ENCODE results near the gene ATG4B. TPM values are rescaled to one million over a fixed set of nuclear protein-coding genes. Genes with fewer than 3 reads are reported as not detected.

ATG4B gene
- total and polyA plus RNA-seq, 2 of the 4 experiments (the other 2 are of a cell fraction), result 113 to 146 TPM

- no peak overlapping the region for H3K9ac ChIP-seq (ENCODE audit: low read depth, low read length)
- in situ Hi-C loops (cut with MboI; ENCODE audit: low sequenced_read_pairs), result no loop called here
Measured at GRCh38 chr2:241638940-241639339, 1.4 kb downstream of the ATG4B start.

More at GRCh38 chr2:241638940-241639339, 1.4 kb downstream of the ATG4B start:
- Histone ChIP-seq H4K91ac (ENCODE audit: insufficient read depth, low read depth, low read length) (no peak overlapping the region), H2AK9ac (replicated peaks; ENCODE audit: low read depth, low read length, poor library complexity) (no peak overlapping the region), H3K27me3 (ENCODE audit: control insufficient read depth, insufficient read depth, low read length) (no peaks in the 10 kb centered on the region), H3K23ac (ENCODE audit: low read depth, low read length) (peak overlapping the region; percentile 57; the same call in 1 of the 2 replicates), H3K4me3 (ENCODE audit: insufficient read depth, low read depth, low read length) (no peak overlapping the region), H2AK5ac (ENCODE audit: low read depth, low read length) (no peak overlapping the region), H2BK20ac (ENCODE audit: low read depth, low read length) (no peak overlapping the region), H2BK5ac (ENCODE audit: low read depth, low read length, poor library complexity, severe bottlenecking) (no peak overlapping the region), H3K9me3 (ENCODE audit: control insufficient read depth, insufficient read depth, low read length) (no peaks in the 10 kb centered on the region), H4K5ac (ENCODE audit: low read depth, low read length) (no peak overlapping the region), H2BK15ac (ENCODE audit: low read depth, low read length) (no peak overlapping the region), H3K4me1 (ENCODE audit: control insufficient read depth, insufficient read depth, low read length) (peaks cover 3% of the 10 kb centered on the region; the same call in 1 of the 2 replicates), H3K18ac (ENCODE audit: low read depth, low read length) (no peak overlapping the region), H3K56ac (ENCODE audit: extremely low read depth, insufficient read depth, low read length) (no peak overlapping the region), H4K8ac (ENCODE audit: low read depth in 2 of 2, low read length in 2 of 2) (no peak overlapping the region), H3K36me3 (ENCODE audit: control insufficient read depth, insufficient read depth, low read length) (peaks cover 8% of the 10 kb centered on the region; the same call in 1 of the 2 replicates), H3K27ac (ENCODE audit: insufficient read depth, low read length) (no peak overlapping the region), H2BK120ac (ENCODE audit: low read depth, low read length) (no peak overlapping the region), H4K20me1 (ENCODE audit: insufficient read depth, low read length) (peaks cover 65% of the 10 kb centered on the region), H3K14ac (replicated peaks; ENCODE audit: low read depth, low read length) (no peak overlapping the region), H3K4me2 (ENCODE audit: low read depth, low read length) (peak overlapping the region; percentile 33; the same call in 1 of the 2 replicates), H3K79me1 (ENCODE audit: low read depth in 1 of 2, low read length in 2 of 2) (peaks cover 32 to 71% of the 10 kb centered on the region in 2 experiments), H2AFZ (replicated peaks; ENCODE audit: low read length, poor library complexity) (no peak overlapping the region), H3K4ac (ENCODE audit: low read depth, low read length) (no peak overlapping the region), H3K9me1 (ENCODE audit: insufficient read depth, low read length) (peaks cover 11% of the 10 kb centered on the region)
- intact Hi-C loops (cut with micrococcal nuclease), result loop anchor here (5.0 kb wide), 2 partner anchors 132 to 282 kb away; partner anchors contain the start of genes FARP2 and STK25
- WGBS, 2 experiments (ENCODE audit: extremely low coverage in 2 of 2, insufficient read length in 1 of 2), result 100% methylated on average over 1 of the region's 14 CpGs; no CpG with 5 or more reads in 1 of the 2 experiments
- TF ChIP-seq MAZ (IDR thresholded peaks at IDR 0.05; ENCODE audit: borderline replicate concordance, low read depth, low read length), result no peak
- no peak for TF ChIP-seq USF2 (IDR thresholded peaks at IDR 0.05; ENCODE audit: low read depth, low read length)
- TF ChIP-seq POLR2A (IDR thresholded peaks at IDR 0.05; ENCODE audit: low read depth, low read length), result no peak
- no peak for TF ChIP-seq CTCF (conservative IDR thresholded peaks at IDR 0.05; ENCODE audit: low read depth, low read length)
- TF ChIP-seq MXI1 (IDR thresholded peaks at IDR 0.05; ENCODE audit: borderline replicate concordance, low read depth, low read length), result no peak
- no peak for TF ChIP-seq FOS (IDR thresholded peaks at IDR 0.05; ENCODE audit: low read depth, low read length)
- no peak for TF ChIP-seq MAFK (IDR thresholded peaks at IDR 0.05; ENCODE audit: low read depth, low read length)
- no peak for TF ChIP-seq RCOR1 (IDR thresholded peaks at IDR 0.05; ENCODE audit: insufficient replicate concordance, low read length)
- TF ChIP-seq SMC3 (IDR thresholded peaks at IDR 0.05; ENCODE audit: low read depth, low read length), result no peak
- no peak for TF ChIP-seq BHLHE40 (IDR thresholded peaks at IDR 0.05; ENCODE audit: low read depth, low read length)
- no peak for TF ChIP-seq RFX5 (IDR thresholded peaks at IDR 0.05; ENCODE audit: low read depth, low read length)
- no peak for TF ChIP-seq CEBPB (IDR thresholded peaks at IDR 0.05; ENCODE audit: low read depth, low read length)
- TF ChIP-seq NFE2L2 (IDR thresholded peaks at IDR 0.05; ENCODE audit: low read depth, low read length), result no peak
- TF ChIP-seq CHD1 (IDR thresholded peaks at IDR 0.05; ENCODE audit: low read depth, low read length), result no peak
- no peak for TF ChIP-seq ELK1 (IDR thresholded peaks at IDR 0.05; ENCODE audit: borderline replicate concordance, low read depth, low read length)
- TF ChIP-seq RAD21 (IDR thresholded peaks at IDR 0.05; ENCODE audit: low read length), result no peak
- DNase-seq (no peak), ATAC-seq (ENCODE audit: low read depth) (no peak)
- no TSS peak for BruUV-seq (replicated peaks)
- dilution Hi-C loops (cut with HindIII; ENCODE audit: low sequenced_read_pairs, unreplicated experiment), result no loop called here
- ChIA-PET POLR2A (ENCODE audit: unreplicated experiment) (no interaction called here), CTCF (interaction anchor here (1.1 to 1.6 kb wide), 2 partner anchors 9 to 26 kb away, joined by 3 to 4 read pairs; no protein-coding TSS in a partner anchor)
